GM12878 (cell line): ENCODE data around the gene PRRT1B. TPM values are rescaled to one million over a fixed set of nuclear protein-coding genes. Genes with fewer than 3 reads are reported as not detected.

ENCODE experiments used
- ATAC-seq: fragments of 200-7000 bp; cut with Tn5 transposase; 3 replicates; pipeline ENCODE4 v1.9.1; 2020; ENCODE audit warnings: mild to moderate bottlenecking, moderate library complexity
- BruUV-seq: library from RNA; stranded (reverse); fragments of 400-500 nt; replicated peaks from 2 replicates; lab custom pipeline; 2021; lab: Mats Ljungman, UMichigan
- CTCF ChIA-PET: fragments of 300-600 bp; sonication (Branson Sonifier 250); formaldehyde crosslinking; extraction: SDS; loops from one replicate; lab custom pipeline; 2021; ENCODE audit warnings: inconsistent platforms; lab: Yijun Ruan, JAX
- POLR2A ChIA-PET: fragments of 350-600 bp; formaldehyde crosslinking; extraction: SDS; loops from one replicate; lab custom pipeline; 2021; ENCODE audit warnings: inconsistent platforms; lab: Charles Lee
- RAD21 ChIA-PET: fragments of 300-600 bp; sonication (Branson Sonifier 250); formaldehyde crosslinking; loops from one replicate; lab custom pipeline; 2023; ENCODE audit warnings: antibody characterized with exemption; ENCODE audit not compliant: unreplicated experiment; lab: Charles Lee
- SMC1A ChIA-PET: fragments of 300-600 bp; sonication (Branson Sonifier 250); formaldehyde crosslinking; loops from one replicate; lab custom pipeline; 2023; ENCODE audit not compliant: unreplicated experiment, uncharacterized antibody; lab: Charles Lee
- DNase-seq: peaks from one replicate; pipeline ENCODE4 v3.0.0-alpha.2; 2011; ENCODE audit warnings: low read depth, low spot score
- FAIRE-seq: peaks from 3 replicates; lab custom pipeline; 2011; peaks lifted over from hg19 to GRCh38; lab: Jason Lieb, UNC
- H2AFZ ChIP-seq: 2 replicates; pipeline ENCODE4 v1.6.0; 2011; ENCODE audit warnings: low read depth, low read length, control low read depth; ENCODE audit not compliant: control insufficient read depth
- H3K27ac ChIP-seq: 2 replicates; pipeline ENCODE4 v1.5.1; 2011; ENCODE audit warnings: control low read depth; ENCODE audit not compliant: control insufficient read depth, insufficient read depth
- H3K27me3 ChIP-seq, 2 experiments: replicated peaks in 1 of 2; 2 replicates each; pipeline versions ENCODE4 v1.6.0 to v1.6.1; 2011; ENCODE audit warnings: low read length in 1 of 2; ENCODE audit not compliant: control insufficient read depth in 2 of 2, insufficient read depth in 2 of 2
- H3K36me3 ChIP-seq, 2 experiments: 2 replicates each; pipeline ENCODE4 v1.5.1; 2011; ENCODE audit warnings: low read length in 1 of 2; ENCODE audit not compliant: control insufficient read depth in 2 of 2, insufficient read depth in 2 of 2
- H3K4me1 ChIP-seq: 2 replicates; pipeline ENCODE4 v1.6.1; 2011; ENCODE audit warnings: mild to moderate bottlenecking, low read length, moderate library complexity, mixed read lengths; ENCODE audit not compliant: control insufficient read depth, insufficient read depth
- H3K4me2 ChIP-seq: 2 replicates; pipeline ENCODE4 v1.6.0; 2011; ENCODE audit warnings: control low read depth; ENCODE audit not compliant: control insufficient read depth, insufficient read depth
- H3K4me3 ChIP-seq: fragments of 200-600 bp; sonication (generic); 2 replicates; pipeline ENCODE4 v1.5.1; 2016
- H3K79me2 ChIP-seq: 2 replicates; pipeline ENCODE4 v1.6.0; 2011; ENCODE audit warnings: low read length; ENCODE audit not compliant: control insufficient read depth, insufficient read depth
- H3K9ac ChIP-seq: 2 replicates; pipeline ENCODE4 v1.8.0; 2011; ENCODE audit warnings: low read length, control low read depth, mixed read lengths; ENCODE audit not compliant: control insufficient read depth, insufficient read depth
- H3K9me3 ChIP-seq: replicated peaks from 3 replicates; pipeline ENCODE4 v1.5.1; 2011; ENCODE audit warnings: mild to moderate bottlenecking, low read length; ENCODE audit not compliant: control insufficient read depth, insufficient read depth
- H4K20me1 ChIP-seq: 2 replicates; pipeline ENCODE4 v1.6.0; 2011; ENCODE audit not compliant: control insufficient read depth, insufficient read depth
- CBX5 ChIP-seq: sonication (generic); IDR thresholded peaks from 2 replicates; pipeline ENCODE4 v1.6.1; 2016; ENCODE audit warnings: low read depth, moderate library complexity, mild to moderate bottlenecking, inconsistent platforms
- ESRRA ChIP-seq: IDR thresholded peaks from 2 replicates; pipeline ENCODE4 v1.6.1; 2012; ENCODE audit warnings: mild to moderate bottlenecking, low read length, improper control_type of control experiment
- FOXM1 ChIP-seq: IDR thresholded peaks from 2 replicates; pipeline ENCODE4 v1.6.1; 2012; ENCODE audit warnings: low read depth, mild to moderate bottlenecking, inconsistent platforms, low read length, moderate library complexity
- MYB ChIP-seq: fragments of 150-350 bp; IDR thresholded peaks from 2 replicates; pipeline ENCODE4 v1.6.1; 2014; ENCODE audit warnings: mild to moderate bottlenecking, low read depth, low read length, borderline replicate concordance
- NR2C1 ChIP-seq: fragments of 450-650 bp; IDR thresholded peaks from 2 replicates; pipeline ENCODE4 v1.6.1; 2017; ENCODE audit warnings: antibody characterized with exemption, mild to moderate bottlenecking, moderate library complexity
- SMAD1 ChIP-seq: fragments of 450-650 bp; IDR thresholded peaks from 2 replicates; pipeline ENCODE4 v1.6.1; 2018; ENCODE audit warnings: mild to moderate bottlenecking, low read depth; ENCODE audit not compliant: partially characterized antibody
- SMAD5 ChIP-seq: IDR thresholded peaks from 2 replicates; pipeline ENCODE4 v1.6.1; 2016; ENCODE audit warnings: antibody characterized with exemption, low read depth
- SREBF2 ChIP-seq: IDR thresholded peaks from 2 replicates; pipeline ENCODE4 v1.6.1; 2012; ENCODE audit warnings: mild to moderate bottlenecking, low read length
- ZNF217 ChIP-seq: fragments of 450-650 bp; IDR thresholded peaks from 2 replicates; pipeline ENCODE4 v1.6.1; 2017; ENCODE audit warnings: antibody characterized with exemption, mild to moderate bottlenecking
- WGBS: methylation state at CpG from one replicate; pipeline ENCODE4 v1.1.6; 2016; ENCODE audit warnings: low lambda C conversion rate; ENCODE audit not compliant: insufficient replicate concordance, insufficient coverage; ENCODE audit errors: missing lambda C conversion rate; 5-methylcytosine and 5-hydroxymethylcytosine counted together
- in situ Hi-C: fragments of 300-500 bp; cut with MboI; formaldehyde crosslinking; loops from 9 replicates; pipeline ENCODE4 v1.14.3; 2018; ENCODE audit warnings: mixed read lengths
- intact Hi-C: fragments of 100-400 bp; cut with micrococcal nuclease; formaldehyde crosslinking; loops from one replicate; pipeline ENCODE4 v1.14.2; 2022; ENCODE audit not compliant: unreplicated experiment
- polyA plus RNA-seq, 11 experiments: library from polyadenylated mRNA; depleted of rRNA in 4 of 11; unstranded in 6 of 11; stranded (reverse) in 5 of 11; fragments of >200 nt; fragmentation: Nextera tagmentation in 4 of 11; fragmentation: Illumina TruSeq in 1 of 11; extraction: Ambion mirVana in 4 of 11; extraction: Trizol in 1 of 11; gene quantifications; 1 replicate in 1 of 11; 2 replicates in 10 of 11; pipeline versions ENCODE4 v1.2.1 to v1.2.3, GENCODE V29; 2011 to 2016; ENCODE audit warnings: inconsistent platforms in 2 of 11, missing spikeins in 2 of 11, low read depth in 1 of 11
- total RNA-seq, 4 experiments: library from RNA; depleted of rRNA in 3 of 4; stranded (reverse); fragments of >200 nt in 3 of 4; fragmentation: Illumina TruSeq in 1 of 4; extraction: Trizol in 1 of 4; gene quantifications; 2 replicates each; pipeline versions ENCODE4 v1.2.1 to v1.2.3, GENCODE V29; 2013 to 2021

Gene PRRT1B
- total and polyA plus RNA-seq, 10 of the 15 experiments (the other 5 are each of a cell fraction or from before 2014, with no cell fraction given) = not detected

GRCh38 chr9:131555841-131556673 is 10.7 kb downstream of the PRRT1B start:
- no peak for TF ChIP-seq SMAD1
- no peak for TF ChIP-seq ESRRA
- no peak for TF ChIP-seq CBX5
- no peak for TF ChIP-seq SMAD5
- TF ChIP-seq ZNF217 = no peak
- TF ChIP-seq NR2C1 = no peak
- TF ChIP-seq MYB = no peak
- no peak for TF ChIP-seq SREBF2
- TF ChIP-seq FOXM1 = no peak
- no peak overlapping the region for H3K4me2 ChIP-seq
- H3K36me3 ChIP-seq = no peaks in the 10 kb centered on the region
- in situ Hi-C loops (no loop called here), intact Hi-C loops (no loop called here)
- DNase-seq (no peak), ATAC-seq (no peak), FAIRE-seq (no peak)
- RAD21 ChIA-PET = no interaction called here
- 70% methylated on average over 13 of the region's 15 CpGs for WGBS
- no TSS peak for BruUV-seq
- H3K9ac ChIP-seq = no peak overlapping the region
- POLR2A ChIA-PET = no interaction called here
- CTCF ChIA-PET = no interaction called here
- H2AFZ ChIP-seq = no peak overlapping the region
- H3K4me1 ChIP-seq = no peaks in the 10 kb centered on the region
- SMC1A ChIA-PET = no interaction called here
- no peaks in the 10 kb centered on the region for H3K27me3 ChIP-seq
- H3K9me3 ChIP-seq = no peaks in the 10 kb centered on the region; the same call in 2 of the 3 replicates
- H4K20me1 ChIP-seq = no peaks in the 10 kb centered on the region
- H3K79me2 ChIP-seq = no peaks in the 10 kb centered on the region
- no peak overlapping the region for H3K4me3 ChIP-seq
- H3K27ac ChIP-seq = no peak overlapping the region
